ENCODE measurements around the gene CHRNA9. TPM values are rescaled to one million over a fixed set of nuclear protein-coding genes. Genes with fewer than 3 reads are reported as not detected.

CHRNA9 gene
- total RNA-seq, 2 experiments from 2014 or later = not detected

DNA sequence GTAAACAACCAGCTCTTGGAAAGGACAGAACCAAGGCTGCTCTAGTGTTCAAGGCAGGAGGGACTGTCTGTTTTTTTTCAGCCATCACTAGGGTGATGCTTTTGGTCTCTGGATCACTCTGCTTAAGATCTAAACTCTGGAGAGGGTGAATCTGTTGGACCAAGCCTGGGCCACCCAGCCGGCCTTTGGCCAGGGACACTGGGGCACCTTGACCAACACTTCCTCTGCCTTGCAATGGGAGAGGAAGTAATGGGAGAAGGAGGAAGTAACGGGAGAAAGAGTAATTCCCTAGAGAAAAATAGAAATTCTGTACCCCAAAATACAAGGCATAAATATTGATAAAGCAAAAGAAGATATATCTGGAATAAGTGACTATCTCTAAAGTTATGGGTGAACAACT is 12.9 kb downstream of the CHRNA9 start:
- H3K4me1 ChIP-seq (ENCODE audit: insufficient read depth, low read length, poor library complexity, severe bottlenecking) = peaks cover 8% of the 10 kb centered on the region
- CTCF ChIA-PET (ENCODE audit: unreplicated experiment) = no interaction called here
- no peak overlapping the region for H3K4me2 ChIP-seq (ENCODE audit: low read length)
- H3K27ac ChIP-seq (ENCODE audit: low read depth, low read length, poor library complexity, severe bottlenecking) = no peak overlapping the region
- no TSS peak for BruUV-seq (replicated peaks)
- H3K4me3 ChIP-seq (ENCODE audit: low read depth, low read length, poor library complexity, severe bottlenecking) = no peak overlapping the region
- H3K36me3 ChIP-seq (ENCODE audit: insufficient read depth, low read length) = no peaks in the 10 kb centered on the region
- H3K79me2 ChIP-seq (ENCODE audit: insufficient read depth, low read depth, low read length) = no peaks in the 10 kb centered on the region
- no peaks in the 10 kb centered on the region for H3K9me3 ChIP-seq (ENCODE audit: low read length)
- H2AFZ ChIP-seq (ENCODE audit: low read length) = no peak overlapping the region
- no peaks in the 10 kb centered on the region for H4K20me1 ChIP-seq (ENCODE audit: insufficient read depth, low read length)
- H3K9me2 ChIP-seq (ENCODE audit: insufficient read depth, low read length) = no peaks in the 10 kb centered on the region
- intact Hi-C loops (cut with micrococcal nuclease; ENCODE audit: unreplicated experiment) = no loop called here
- TF ChIP-seq EZH2phosphoT487 (IDR thresholded peaks at IDR 0.05; ENCODE audit: borderline replicate concordance, low read depth, low read length) (no peak), CTCF (conservative IDR thresholded peaks at IDR 0.05; ENCODE audit: low read length) (no peak)
- no peak for DNase-seq (ENCODE audit: low spot score)
- POLR2A ChIA-PET = no interaction called here

DNA sequence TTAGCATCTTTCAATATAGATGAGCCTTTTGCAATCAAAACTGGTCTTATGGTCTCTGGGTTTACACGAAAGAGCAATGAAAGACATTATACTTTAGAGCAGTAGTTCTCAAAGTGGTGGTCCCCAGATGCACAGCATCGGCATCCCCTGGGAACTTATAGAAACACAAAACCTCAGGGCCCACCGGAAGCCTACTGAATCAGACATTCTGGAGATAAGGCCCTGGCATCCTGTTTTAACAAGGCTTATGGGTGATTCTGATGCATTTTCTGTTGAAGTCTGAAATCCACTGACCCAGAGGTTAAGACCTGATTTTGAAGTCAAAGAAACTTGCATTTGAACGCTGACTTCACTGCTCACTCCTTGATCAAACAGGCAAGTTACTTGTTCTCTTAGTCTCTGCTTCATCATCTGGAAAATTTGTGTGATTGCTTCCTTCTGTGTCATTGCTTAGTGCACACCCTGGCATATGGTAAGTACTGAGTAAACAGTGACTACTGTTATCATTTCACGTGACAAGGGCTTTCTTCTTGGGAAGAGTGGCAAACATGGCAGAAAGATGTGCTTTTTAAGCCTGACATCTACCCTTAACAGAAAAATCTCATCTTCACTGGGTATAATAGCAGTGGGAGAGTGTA is 14.5 kb downstream of the CHRNA9 start:
- H3K4me1 ChIP-seq (ENCODE audit: insufficient read depth, low read length, poor library complexity, severe bottlenecking) = peaks cover 8% of the 10 kb centered on the region
- DNase-seq (ENCODE audit: low spot score) = peak; percentile 33
- H3K4me2 ChIP-seq (ENCODE audit: low read length) = no peak overlapping the region
- H2AFZ ChIP-seq (ENCODE audit: low read length) = peak overlapping the region; percentile 84
- H3K9me2 ChIP-seq (ENCODE audit: insufficient read depth, low read length) = no peaks in the 10 kb centered on the region
- no peak overlapping the region for H3K4me3 ChIP-seq (ENCODE audit: low read depth, low read length, poor library complexity, severe bottlenecking)
- TF ChIP-seq CTCF (conservative IDR thresholded peaks at IDR 0.05; ENCODE audit: low read length) = no peak
- no peak for TF ChIP-seq EZH2phosphoT487 (IDR thresholded peaks at IDR 0.05; ENCODE audit: borderline replicate concordance, low read depth, low read length)
- no TSS peak for BruUV-seq (replicated peaks)
- no peaks in the 10 kb centered on the region for H4K20me1 ChIP-seq (ENCODE audit: insufficient read depth, low read length)
- no peaks in the 10 kb centered on the region for H3K36me3 ChIP-seq (ENCODE audit: insufficient read depth, low read length)
- no peak overlapping the region for H3K27ac ChIP-seq (ENCODE audit: low read depth, low read length, poor library complexity, severe bottlenecking)
- no peaks in the 10 kb centered on the region for H3K9me3 ChIP-seq (ENCODE audit: low read length)
- ChIA-PET CTCF (ENCODE audit: unreplicated experiment) (no interaction called here), POLR2A (no interaction called here)
- no peaks in the 10 kb centered on the region for H3K79me2 ChIP-seq (ENCODE audit: insufficient read depth, low read depth, low read length)
- intact Hi-C loops (cut with micrococcal nuclease; ENCODE audit: unreplicated experiment) = no loop called here

- H2AFZ ChIP-seq (ENCODE audit: low read length) = peak overlapping the region; percentile 84; the same call in 1 of the 2 replicates
- H3K4me3 ChIP-seq (ENCODE audit: low read depth, low read length, poor library complexity, severe bottlenecking) = no peak overlapping the region
- H3K9me3 ChIP-seq (ENCODE audit: low read length) = no peaks in the 10 kb centered on the region
- no peaks in the 10 kb centered on the region for H3K9me2 ChIP-seq (ENCODE audit: insufficient read depth, low read length)
- POLR2A ChIA-PET = no interaction called here
- H3K4me1 ChIP-seq (ENCODE audit: insufficient read depth, low read length, poor library complexity, severe bottlenecking) = peaks cover 8% of the 10 kb centered on the region
- DNase-seq (ENCODE audit: low spot score) = peak; percentile 22
- H3K27ac ChIP-seq (ENCODE audit: low read depth, low read length, poor library complexity, severe bottlenecking) = no peak overlapping the region
- no peak overlapping the region for H3K4me2 ChIP-seq (ENCODE audit: low read length)
- H4K20me1 ChIP-seq (ENCODE audit: insufficient read depth, low read length) = no peaks in the 10 kb centered on the region
- intact Hi-C loops (cut with micrococcal nuclease; ENCODE audit: unreplicated experiment) = no loop called here
- H3K36me3 ChIP-seq (ENCODE audit: insufficient read depth, low read length) = no peaks in the 10 kb centered on the region
- TF ChIP-seq CTCF (conservative IDR thresholded peaks at IDR 0.05; ENCODE audit: low read length) = no peak
- TF ChIP-seq EZH2phosphoT487 (IDR thresholded peaks at IDR 0.05; ENCODE audit: borderline replicate concordance, low read depth, low read length) = no peak
- CTCF ChIA-PET (ENCODE audit: unreplicated experiment) = no interaction called here
- no TSS peak for BruUV-seq (replicated peaks)
- H3K79me2 ChIP-seq (ENCODE audit: insufficient read depth, low read depth, low read length) = no peaks in the 10 kb centered on the region
Observed at GRCh38 chr4:40350627-40351227, 15.6 kb downstream of the CHRNA9 start.
